ENCODE data around the gene MILR1.
"Not testable (repeated sequence)": the region's sequence is repeated elsewhere in the genome, so short reads cannot be mapped to it uniquely, and the experiment has no call there.

The MILR1 gene

GRCh38 chr17:64418506-64419339 is 30.2 kb upstream of the MILR1 start:
- TF ChIP-seq, protein P1, sequence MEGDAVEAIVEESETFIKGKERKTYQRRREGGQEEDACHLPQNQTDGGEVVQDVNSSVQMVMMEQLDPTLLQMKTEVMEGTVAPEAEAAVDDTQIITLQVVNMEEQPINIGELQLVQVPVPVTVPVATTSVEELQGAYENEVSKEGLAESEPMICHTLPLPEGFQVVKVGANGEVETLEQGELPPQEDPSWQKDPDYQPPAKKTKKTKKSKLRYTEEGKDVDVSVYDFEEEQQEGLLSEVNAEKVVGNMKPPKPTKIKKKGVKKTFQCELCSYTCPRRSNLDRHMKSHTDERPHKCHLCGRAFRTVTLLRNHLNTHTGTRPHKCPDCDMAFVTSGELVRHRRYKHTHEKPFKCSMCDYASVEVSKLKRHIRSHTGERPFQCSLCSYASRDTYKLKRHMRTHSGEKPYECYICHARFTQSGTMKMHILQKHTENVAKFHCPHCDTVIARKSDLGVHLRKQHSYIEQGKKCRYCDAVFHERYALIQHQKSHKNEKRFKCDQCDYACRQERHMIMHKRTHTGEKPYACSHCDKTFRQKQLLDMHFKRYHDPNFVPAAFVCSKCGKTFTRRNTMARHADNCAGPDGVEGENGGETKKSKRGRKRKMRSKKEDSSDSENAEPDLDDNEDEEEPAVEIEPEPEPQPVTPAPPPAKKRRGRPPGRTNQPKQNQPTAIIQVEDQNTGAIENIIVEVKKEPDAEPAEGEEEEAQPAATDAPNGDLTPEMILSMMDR (IDR thresholded peaks at IDR 0.05; ENCODE audit: low read depth, low read length) = peak; percentile 69
- TF ChIP-seq EZH2phosphoT487 (IDR thresholded peaks at IDR 0.05; ENCODE audit: low read depth) = no peak

GRCh38 chr17:64420143-64420670 is 28.7 kb upstream of the MILR1 start:
- H4K20me1 ChIP-seq (ENCODE audit: insufficient read depth, low read length) = no peaks in the 10 kb centered on the region
- no peak overlapping the region for H3K27ac ChIP-seq (ENCODE audit: low read length)
- H3K9me3 ChIP-seq (ENCODE audit: insufficient read depth, low read length) = no peaks in the 10 kb centered on the region
- H3K4me1 ChIP-seq (ENCODE audit: low read length) = peaks cover 8% of the 10 kb centered on the region; the same call in 1 of the 2 replicates
- H3K36me3 ChIP-seq (replicated peaks; ENCODE audit: low read depth, low read length) = no peaks in the 10 kb centered on the region
- H3K79me2 ChIP-seq (ENCODE audit: low read length) = no peaks in the 10 kb centered on the region
- H3K4me3 ChIP-seq (ENCODE audit: low read length) = no peak overlapping the region
- TF ChIP-seq EZH2phosphoT487 (IDR thresholded peaks at IDR 0.05; ENCODE audit: low read depth) = no peak
- TF ChIP-seq, protein P1 (IDR thresholded peaks at IDR 0.05; ENCODE audit: low read depth, low read length) = peak; percentile 80
- no peak overlapping the region for H3K4me2 ChIP-seq (ENCODE audit: low read length)
- no peak overlapping the region for H3K9ac ChIP-seq (ENCODE audit: low read length)
- no peak overlapping the region for H2AFZ ChIP-seq (ENCODE audit: low read depth, low read length)
- H3K27me3 ChIP-seq (ENCODE audit: low read depth, low read length) = peaks cover 19% of the 10 kb centered on the region; the same call in 1 of the 2 replicates

More at GRCh38 chr17:64418506-64419339, 30.2 kb upstream of the MILR1 start:
- Histone ChIP-seq H3K4me1 (ENCODE audit: low read length) (peaks cover 12% of the 10 kb centered on the region), H3K36me3 (replicated peaks; ENCODE audit: low read depth, low read length) (no peaks in the 10 kb centered on the region), H3K4me2 (ENCODE audit: low read length) (peak overlapping the region; percentile 46), H3K27me3 (ENCODE audit: low read depth, low read length) (peaks cover 10% of the 10 kb centered on the region; the same call in 1 of the 2 replicates), H3K9ac (ENCODE audit: low read length) (no peak overlapping the region), H2AFZ (ENCODE audit: low read depth, low read length) (no peak overlapping the region), H3K4me3 (ENCODE audit: low read length) (peak overlapping the region; percentile 38; the same call in 1 of the 2 replicates), H3K27ac (ENCODE audit: low read length) (no peak overlapping the region), H3K9me3 (ENCODE audit: insufficient read depth, low read length) (no peaks in the 10 kb centered on the region), H3K79me2 (ENCODE audit: low read length) (no peaks in the 10 kb centered on the region), H4K20me1 (ENCODE audit: insufficient read depth, low read length) (no peaks in the 10 kb centered on the region)

- not testable (repeated sequence) for H3K27ac ChIP-seq (ENCODE audit: low read length); H3K9ac ChIP-seq (ENCODE audit: low read length); H2AFZ ChIP-seq (ENCODE audit: low read depth, low read length); H3K4me3 ChIP-seq (ENCODE audit: low read length); H3K4me1 ChIP-seq (ENCODE audit: low read length); H3K79me2 ChIP-seq (ENCODE audit: low read length); H4K20me1 ChIP-seq (ENCODE audit: insufficient read depth, low read length); H3K4me2 ChIP-seq (ENCODE audit: low read length); H3K36me3 ChIP-seq (replicated peaks; ENCODE audit: low read depth, low read length); H3K9me3 ChIP-seq (ENCODE audit: insufficient read depth, low read length)
- peaks cover 22% of the 10 kb centered on the region for H3K27me3 ChIP-seq (ENCODE audit: low read depth, low read length)
These were observed 26.8 kb upstream of the MILR1 start for GRCh38 chr17:64422121-64422520.

DNA sequence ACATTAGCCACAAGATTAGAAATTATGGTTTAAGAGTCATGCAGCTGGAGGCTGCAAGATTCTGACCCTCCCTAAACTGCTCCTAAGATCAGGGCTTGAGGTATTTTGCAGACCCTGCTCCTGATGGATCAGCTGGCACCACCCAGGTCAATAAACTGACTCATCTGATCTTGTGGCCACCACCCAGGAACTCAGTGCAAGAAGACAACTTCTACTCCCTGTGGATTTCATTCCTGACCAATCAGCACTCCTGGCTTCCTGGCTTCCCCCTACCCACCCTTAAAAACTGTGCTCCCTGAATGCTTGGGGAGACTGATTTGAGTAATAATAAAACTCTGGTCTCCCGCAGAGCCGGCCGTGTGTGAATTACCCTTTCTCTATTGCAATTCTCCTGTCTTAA is 25.0 kb upstream of the MILR1 start:
- H3K4me1 ChIP-seq (ENCODE audit: low read length) = peaks cover 5% of the 10 kb centered on the region; the same call in 1 of the 2 replicates
- H3K9me3 ChIP-seq (ENCODE audit: insufficient read depth, low read length) = peaks cover 10% of the 10 kb centered on the region; the same call in 1 of the 2 replicates
- no peak overlapping the region for H2AFZ ChIP-seq (ENCODE audit: low read depth, low read length)
- no peak overlapping the region for H3K4me3 ChIP-seq (ENCODE audit: low read length)
- H3K4me2 ChIP-seq (ENCODE audit: low read length) = no peak overlapping the region
- TF ChIP-seq, protein P1 (IDR thresholded peaks at IDR 0.05; ENCODE audit: low read depth, low read length) = no peak
- no peak for TF ChIP-seq EZH2phosphoT487 (IDR thresholded peaks at IDR 0.05; ENCODE audit: low read depth)
- no peaks in the 10 kb centered on the region for H3K36me3 ChIP-seq (replicated peaks; ENCODE audit: low read depth, low read length)
- no peak overlapping the region for H3K9ac ChIP-seq (ENCODE audit: low read length)
- peaks cover 22% of the 10 kb centered on the region for H3K27me3 ChIP-seq (ENCODE audit: low read depth, low read length)
- H4K20me1 ChIP-seq (ENCODE audit: insufficient read depth, low read length) = no peaks in the 10 kb centered on the region
- H3K79me2 ChIP-seq (ENCODE audit: low read length) = no peaks in the 10 kb centered on the region
- no peak overlapping the region for H3K27ac ChIP-seq (ENCODE audit: low read length)
